ENCODE results near the gene WDR20.

GRCh38 chr14:102171173-102172020, 31.7 kb downstream of the WDR20 start:
- TF ChIP-seq CTCF (IDR thresholded peaks at IDR 0.05) (no peak), POLR2A (IDR thresholded peaks at IDR 0.05) (no peak)

Data from esophagus squamous epithelium (tissue), 4 donors.